SHP77 (cell line): Measurements from ENCODE around the gene CWH43.
A peak's percentile ranks its signal among the peaks of the same experiment; 100 is the strongest.
"Not testable (repeated sequence)": the region's sequence is repeated elsewhere in the genome, so short reads cannot be mapped to it uniquely, and the experiment has no call there.

Experiments
- DNase-seq, 2 experiments: peaks; one replicate each; lab custom pipeline; 2025; lab: John Stamatoyannopoulos, UW

CWH43 gene

DNA sequence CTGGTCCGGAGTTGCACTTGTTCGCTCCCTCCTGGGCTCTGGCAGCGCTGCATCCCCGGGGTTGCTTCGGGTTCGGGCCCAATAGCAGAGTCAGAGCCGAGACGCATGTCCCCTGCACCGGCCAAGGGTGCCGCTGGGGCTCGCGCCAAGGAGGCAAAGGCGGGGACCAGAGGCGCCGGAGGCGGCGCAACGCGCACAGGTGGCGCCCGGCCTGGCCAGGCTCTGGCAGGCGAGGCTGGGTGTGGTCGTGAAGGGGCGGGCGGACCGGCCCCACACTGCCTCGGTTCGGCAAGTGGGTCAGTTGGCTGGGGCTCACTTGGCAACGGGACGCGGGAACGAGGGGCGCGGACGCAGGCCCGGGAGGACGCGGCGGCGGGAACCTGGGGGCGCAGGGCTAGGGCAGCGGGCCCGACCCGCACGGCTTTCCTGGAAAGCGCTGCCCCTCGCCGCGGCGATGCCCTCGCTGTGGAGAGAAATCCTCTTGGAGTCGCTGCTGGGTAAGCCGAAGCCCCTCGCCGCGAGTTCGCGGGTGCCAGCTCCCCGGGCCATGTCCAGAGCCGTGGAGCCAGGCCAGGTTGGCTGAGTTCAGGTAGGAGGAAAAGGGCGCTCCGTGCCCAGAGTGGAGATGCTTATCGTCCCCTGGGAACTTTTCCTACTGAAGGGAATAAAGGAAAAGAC lies at the start of gene CWH43:
Gene CWH43, plus strand, starts transcription at position 300 of the 678 bp plus-strand sequence. Its CDS starts 155 bp downstream, at position 455.
- DNase-seq: no peak

DNA sequence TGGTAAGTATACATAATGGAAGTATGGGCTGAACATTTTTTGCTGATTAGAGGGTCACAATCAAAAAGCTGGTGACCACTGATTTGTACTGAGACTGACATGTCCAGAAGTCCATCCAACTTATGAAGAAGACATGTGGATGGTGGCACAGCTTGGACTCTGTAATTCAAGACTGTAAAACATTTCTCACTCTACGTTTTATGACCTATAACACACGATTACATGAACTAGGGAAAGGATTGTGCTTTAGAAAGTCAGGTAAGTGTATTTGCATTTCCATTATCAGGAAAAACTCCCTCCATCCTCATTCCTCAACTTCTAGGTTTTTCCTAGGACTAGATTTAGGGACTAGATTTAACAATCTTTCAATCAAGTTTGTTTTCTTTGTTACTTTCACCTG lies 49.0 kb upstream of the CWH43 start:
- no peak for DNase-seq

- DNase-seq: no peak
Measured at GRCh38 chr4:48938831-48939230, 47.2 kb upstream of the CWH43 start.

DNA sequence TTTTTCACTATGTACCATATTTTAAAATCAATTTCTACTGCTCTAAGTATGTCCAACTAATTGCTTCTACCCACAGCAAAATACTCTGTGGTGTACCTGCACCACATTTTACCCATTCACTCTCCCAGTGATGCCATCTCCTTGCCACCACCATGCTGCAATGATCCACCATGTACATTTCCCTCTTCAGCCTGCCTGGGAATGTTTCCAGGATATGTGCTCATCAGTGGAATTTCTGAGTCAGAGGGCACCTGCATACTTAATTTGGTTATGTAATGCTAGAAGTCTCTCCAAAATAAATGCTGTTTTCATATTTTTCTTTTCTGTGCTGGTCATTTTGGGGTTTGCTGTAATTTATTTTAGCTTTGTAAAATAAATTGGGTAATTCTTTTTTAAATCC lies 46.3 kb upstream of the CWH43 start:
- DNase-seq: no peak

- peak in 1 of 2 experiments; percentile 25 for DNase-seq
Measured at GRCh38 chr4:48943387-48943786, 42.7 kb upstream of the CWH43 start.

DNA sequence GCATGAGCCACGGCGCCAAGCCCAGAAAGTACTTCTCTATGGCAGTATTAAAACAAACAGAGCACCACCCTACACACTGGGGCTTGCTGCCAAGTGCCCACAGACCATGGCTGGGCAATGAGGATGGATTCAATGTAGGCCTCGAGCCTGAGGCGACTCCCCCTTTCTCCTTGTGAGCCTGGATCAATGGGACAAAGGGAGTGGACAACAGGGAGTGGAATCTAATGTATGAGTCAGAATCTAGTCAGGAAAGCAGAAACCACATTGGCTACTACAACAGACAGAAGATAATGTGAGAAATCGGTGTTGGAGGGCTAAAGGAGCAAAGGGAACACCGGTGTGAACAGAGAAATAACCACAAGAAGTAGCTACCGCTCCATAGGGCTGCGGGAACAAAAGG lies 41.8 kb upstream of the CWH43 start:
- no peak for DNase-seq

DNA sequence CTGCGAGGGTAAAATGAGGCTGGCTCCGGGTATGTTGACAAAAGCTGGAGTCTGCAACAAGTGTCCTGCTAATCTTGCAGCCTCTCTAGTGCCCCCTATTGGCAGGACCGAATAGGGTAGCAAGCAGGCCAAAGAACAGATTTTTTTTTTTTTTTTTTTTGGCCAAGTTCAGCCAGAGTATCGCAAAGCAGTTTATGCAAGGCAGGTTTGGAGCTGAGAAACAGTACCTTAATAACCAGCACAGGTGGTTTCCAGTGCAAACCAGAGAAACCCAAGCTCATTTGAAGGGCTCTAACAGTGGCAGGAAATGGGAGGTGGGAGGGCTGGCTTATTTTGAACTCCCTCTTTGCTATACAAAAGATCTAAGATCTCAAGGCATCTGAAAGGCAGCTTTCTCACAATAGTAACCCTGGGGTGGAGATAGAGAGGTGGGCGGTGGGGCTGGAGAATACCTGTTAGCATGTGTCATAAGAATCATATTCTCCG lies 41.3 kb upstream of the CWH43 start:
- DNase-seq: no peak

- DNase-seq: no peak
Measured at GRCh38 chr4:48945981-48946380, 40.1 kb upstream of the CWH43 start.

GRCh38 chr4:48947731-48948130 lies 38.3 kb upstream of the CWH43 start:
- DNase-seq: no peak

DNA sequence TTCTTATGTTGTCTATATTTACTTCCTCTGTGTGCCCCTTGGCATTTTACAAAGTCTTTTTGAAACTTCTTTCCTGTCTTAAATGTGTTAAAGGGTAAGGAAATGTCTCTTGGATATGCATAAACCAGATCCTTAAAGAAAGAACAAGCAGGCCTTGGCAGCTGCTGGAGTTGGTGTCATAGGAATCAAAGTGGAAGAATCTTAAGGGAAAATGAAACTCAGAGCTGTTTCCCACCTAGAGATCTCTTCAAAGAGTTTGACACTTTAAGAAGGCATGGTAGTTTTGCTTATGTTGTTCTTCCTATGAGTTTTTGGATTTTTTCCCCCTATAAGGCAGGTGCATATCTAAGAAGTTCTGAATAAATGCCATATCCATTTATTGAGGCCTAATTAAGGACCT lies 37.0 kb upstream of the CWH43 start:
- DNase-seq: no peak

DNA sequence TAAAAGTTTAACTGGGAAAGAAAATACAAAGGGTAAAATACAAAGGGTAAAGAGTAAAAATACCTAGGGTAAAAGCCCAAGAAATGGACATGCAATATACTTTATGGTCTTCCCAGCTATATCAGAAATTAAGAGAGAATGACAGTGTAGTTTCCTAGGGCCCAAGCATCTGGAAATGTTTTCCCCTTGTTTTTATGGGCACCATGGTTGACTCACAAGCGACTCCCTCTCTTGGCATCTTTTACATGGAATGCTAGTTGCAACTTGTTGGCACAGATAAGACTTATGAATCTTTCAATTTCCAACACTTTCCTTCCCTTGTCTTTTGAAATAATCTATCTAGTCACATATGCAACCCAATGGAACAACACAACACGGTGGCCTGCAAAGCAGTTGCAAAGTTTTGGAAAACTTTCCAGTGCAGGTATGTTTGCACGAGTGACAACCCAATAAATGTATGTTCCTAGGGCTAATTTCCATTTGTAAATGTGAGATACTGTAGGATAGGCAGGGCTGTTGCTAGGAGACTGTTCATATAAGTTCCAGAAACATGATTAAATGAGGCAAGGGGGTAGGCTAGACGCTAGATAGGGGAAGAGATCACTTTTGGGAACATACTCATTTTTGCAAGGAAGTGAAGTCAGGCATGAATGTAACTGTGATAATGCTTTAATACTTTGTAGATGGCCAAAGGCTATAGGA lies 36.4 kb upstream of the CWH43 start:
- DNase-seq: no peak

- DNase-seq: no peak
Measured at GRCh38 chr4:48954314-48954713, 31.8 kb upstream of the CWH43 start.

DNA sequence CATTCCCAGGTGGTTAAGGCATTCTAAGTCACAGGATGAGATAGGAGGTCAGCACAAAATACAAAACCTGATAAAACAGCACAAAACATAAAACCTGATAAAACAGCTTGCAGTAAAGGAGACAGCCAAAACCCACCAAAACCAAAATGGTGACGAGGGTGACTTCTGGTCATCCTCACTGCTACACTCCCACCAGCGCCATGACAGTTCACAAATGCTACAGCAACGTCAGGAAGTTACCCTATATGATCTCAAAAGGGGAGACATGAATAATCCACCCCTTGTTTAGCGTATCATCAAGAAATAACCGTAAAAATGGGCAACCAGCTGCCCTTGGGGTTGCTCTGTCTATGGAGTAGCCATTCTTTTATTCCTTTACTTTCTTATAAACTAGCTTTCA lies 28.7 kb upstream of the CWH43 start:
- DNase-seq: not testable (repeated sequence)

- DNase-seq: no peak
Measured at GRCh38 chr4:48958582-48958981, 27.5 kb upstream of the CWH43 start.

DNA sequence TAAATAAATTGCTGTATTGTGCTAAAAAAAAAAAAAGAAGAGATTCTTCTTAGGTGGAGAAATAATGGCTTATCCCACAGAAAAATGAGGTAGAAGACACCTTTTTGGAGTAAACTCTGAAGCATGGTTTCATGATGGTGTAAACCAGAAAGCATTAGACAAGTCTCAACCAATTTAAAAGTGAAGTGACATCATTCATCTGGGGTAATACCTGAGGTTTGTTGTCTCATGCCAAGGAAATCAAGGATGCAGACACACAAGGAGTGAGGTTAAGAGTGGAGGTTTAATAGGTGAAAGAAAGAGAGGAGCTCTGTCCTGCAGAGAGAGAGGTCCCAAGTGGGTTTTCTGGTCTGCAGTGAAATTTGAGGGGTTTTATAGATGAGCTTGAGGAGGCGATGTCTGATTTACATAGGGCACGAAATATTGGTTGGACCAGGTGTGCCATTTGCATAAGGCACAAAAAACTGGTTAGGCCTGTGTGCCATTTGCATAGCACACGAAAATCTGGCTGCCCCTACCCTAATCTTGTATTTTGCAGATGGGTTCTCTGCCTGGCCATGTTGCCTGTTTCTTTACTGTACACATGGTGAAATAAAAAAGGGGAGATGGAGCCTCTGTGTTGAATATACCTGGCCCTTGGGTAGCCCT lies 25.0 kb upstream of the CWH43 start:
- DNase-seq: no peak

DNA sequence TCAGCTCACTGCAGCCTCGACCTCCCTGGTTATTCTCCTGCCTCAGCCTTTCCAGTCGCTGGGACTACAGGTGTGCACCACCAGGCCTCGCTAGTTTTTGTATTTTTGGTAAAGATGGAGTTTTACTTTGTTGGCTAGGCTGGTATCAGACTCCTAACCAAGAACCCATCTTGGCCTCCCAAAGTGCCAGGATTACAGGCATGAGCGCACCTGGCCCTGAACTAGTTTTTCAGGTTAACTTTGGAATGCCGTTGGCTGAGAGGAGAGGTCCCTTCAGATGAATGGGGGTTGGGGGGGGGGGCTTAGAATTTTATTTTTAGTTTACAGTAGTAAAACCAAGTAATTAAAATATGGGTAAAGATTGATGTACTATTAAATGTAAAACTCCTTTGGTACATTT lies 23.4 kb upstream of the CWH43 start:
- DNase-seq: no peak

GRCh38 chr4:48963042-48963679 lies 22.9 kb upstream of the CWH43 start:
- DNase-seq: peak; percentile 52 to 58

- no peak for DNase-seq
Measured at GRCh38 chr4:48967101-48967500, 19.0 kb upstream of the CWH43 start.

- DNase-seq: no peak
Measured at GRCh38 chr4:48967631-48968030, 18.4 kb upstream of the CWH43 start.

DNA sequence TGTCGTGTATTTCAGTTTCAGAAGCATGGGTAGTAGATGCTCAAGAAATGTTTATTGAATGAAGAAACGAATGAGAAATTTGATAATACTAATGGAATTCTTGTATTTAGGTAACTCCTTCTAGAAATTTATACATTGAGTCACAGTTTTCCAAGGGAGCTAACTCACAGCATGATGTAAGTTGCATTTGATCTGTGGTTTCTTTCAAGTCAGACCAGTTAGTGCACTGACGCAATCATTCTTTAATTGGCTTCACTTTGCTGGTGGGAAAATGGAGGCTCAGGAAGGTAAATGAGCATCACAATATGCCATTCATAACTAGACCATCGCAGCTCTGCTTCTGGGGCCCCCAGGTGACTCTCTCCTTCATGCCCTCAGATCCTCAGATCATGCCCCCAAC lies 17.3 kb upstream of the CWH43 start:
- no peak for DNase-seq

GRCh38 chr4:48970471-48970921 lies 15.6 kb upstream of the CWH43 start:
- no peak for DNase-seq

DNA sequence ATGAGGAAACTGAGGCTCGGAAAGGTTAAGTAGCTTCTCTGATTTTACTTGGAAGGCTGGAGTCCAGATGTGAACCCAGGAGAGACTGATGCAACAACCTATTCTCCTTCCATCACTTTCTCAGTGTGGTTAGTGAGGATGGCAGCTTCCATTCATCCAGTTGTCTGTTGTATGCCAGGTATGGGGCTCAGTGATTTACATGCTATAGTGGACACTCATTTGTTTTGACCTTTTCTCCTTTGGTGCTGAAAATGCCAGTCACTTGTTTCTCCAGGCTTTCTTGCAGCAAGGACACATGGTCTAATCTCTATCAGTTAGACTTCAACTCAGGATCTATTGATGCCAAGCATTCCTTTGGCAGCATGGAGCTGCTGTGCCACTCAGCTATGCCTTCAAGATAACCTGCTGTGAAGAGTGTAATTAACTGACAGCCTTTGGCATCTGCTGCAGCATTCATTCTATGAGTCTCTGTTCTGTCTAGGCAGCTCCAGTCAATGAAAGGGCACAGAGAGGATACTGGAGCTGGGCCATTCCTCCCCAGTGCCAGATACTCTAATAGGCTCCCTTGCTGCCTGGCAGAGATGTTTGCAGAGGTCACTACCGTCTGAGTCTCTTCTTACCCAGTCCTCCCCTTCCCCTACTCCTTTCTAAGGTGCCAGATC lies 11.0 kb upstream of the CWH43 start:
- no peak for DNase-seq
